ENCODE data around the gene MMP17.

GRCh38 chr12:131845121-131845520 is 16.9 kb downstream of the MMP17 start:
- TF ChIP-seq CTCF (IDR thresholded peaks at IDR 0.05) (no peak), EZH2 (IDR thresholded peaks at IDR 0.05; ENCODE audit: borderline replicate concordance, insufficient read depth, low read depth, low read length, poor library complexity, severe bottlenecking) (no peak)
